Measurements from ENCODE around the gene SIAH2.
A peak's percentile ranks its signal among the peaks of the same experiment; 100 is the strongest.

The SIAH2 gene

DNA sequence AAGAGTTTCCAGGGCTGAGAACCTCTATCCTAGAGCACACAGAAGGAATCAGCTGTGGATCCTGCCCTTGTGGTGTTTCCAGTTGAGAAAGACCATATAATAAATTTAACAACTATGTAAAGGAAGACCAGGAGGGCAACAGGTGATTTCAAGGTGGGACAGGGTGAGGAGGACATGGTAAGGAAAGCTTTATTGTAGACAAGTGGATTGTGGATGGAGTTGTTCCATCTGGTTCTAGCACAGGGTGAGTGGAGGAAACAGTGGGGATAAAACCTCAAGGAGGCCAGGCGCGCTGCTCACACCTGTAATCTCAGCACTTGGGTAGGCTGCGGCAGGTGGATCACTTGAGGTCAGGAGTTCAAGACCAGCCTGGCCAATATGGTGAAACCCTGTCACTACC lies 17.1 kb downstream of the SIAH2 start:
- TF ChIP-seq, protein P1, sequence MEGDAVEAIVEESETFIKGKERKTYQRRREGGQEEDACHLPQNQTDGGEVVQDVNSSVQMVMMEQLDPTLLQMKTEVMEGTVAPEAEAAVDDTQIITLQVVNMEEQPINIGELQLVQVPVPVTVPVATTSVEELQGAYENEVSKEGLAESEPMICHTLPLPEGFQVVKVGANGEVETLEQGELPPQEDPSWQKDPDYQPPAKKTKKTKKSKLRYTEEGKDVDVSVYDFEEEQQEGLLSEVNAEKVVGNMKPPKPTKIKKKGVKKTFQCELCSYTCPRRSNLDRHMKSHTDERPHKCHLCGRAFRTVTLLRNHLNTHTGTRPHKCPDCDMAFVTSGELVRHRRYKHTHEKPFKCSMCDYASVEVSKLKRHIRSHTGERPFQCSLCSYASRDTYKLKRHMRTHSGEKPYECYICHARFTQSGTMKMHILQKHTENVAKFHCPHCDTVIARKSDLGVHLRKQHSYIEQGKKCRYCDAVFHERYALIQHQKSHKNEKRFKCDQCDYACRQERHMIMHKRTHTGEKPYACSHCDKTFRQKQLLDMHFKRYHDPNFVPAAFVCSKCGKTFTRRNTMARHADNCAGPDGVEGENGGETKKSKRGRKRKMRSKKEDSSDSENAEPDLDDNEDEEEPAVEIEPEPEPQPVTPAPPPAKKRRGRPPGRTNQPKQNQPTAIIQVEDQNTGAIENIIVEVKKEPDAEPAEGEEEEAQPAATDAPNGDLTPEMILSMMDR (conservative IDR thresholded peaks at IDR 0.05; ENCODE audit: low read length), result no peak
- no peak for DNase-seq (ENCODE audit: low read depth)
- no peak overlapping the region for H3K4me3 ChIP-seq (ENCODE audit: low read length)

DNA sequence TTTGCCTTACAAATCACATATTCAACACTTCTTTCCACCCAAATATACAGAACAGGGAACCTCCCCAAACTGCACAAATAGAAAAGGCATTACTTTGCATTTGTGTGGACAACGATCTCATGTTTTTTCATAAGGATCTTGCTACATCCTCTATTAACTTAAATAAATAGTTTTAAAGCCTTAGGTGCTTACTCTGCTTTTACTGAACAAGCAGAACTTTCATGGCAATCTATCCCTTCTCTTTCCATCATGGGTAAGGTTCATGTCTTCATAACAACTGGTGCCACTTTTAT lies 18.1 kb downstream of the SIAH2 start:
- TF ChIP-seq, protein P1 (conservative IDR thresholded peaks at IDR 0.05; ENCODE audit: low read length), result no peak
- no peak overlapping the region for H3K4me3 ChIP-seq (ENCODE audit: low read length)
- DNase-seq (ENCODE audit: low read depth), result no peak

- DNase-seq (ENCODE audit: low read depth), result no peak
- TF ChIP-seq, protein P1 (conservative IDR thresholded peaks at IDR 0.05; ENCODE audit: low read length), result no peak
- H3K4me3 ChIP-seq (ENCODE audit: low read length), result no peak overlapping the region
Observed at GRCh38 chr3:150744041-150744918, 18.7 kb downstream of the SIAH2 start.

DNA sequence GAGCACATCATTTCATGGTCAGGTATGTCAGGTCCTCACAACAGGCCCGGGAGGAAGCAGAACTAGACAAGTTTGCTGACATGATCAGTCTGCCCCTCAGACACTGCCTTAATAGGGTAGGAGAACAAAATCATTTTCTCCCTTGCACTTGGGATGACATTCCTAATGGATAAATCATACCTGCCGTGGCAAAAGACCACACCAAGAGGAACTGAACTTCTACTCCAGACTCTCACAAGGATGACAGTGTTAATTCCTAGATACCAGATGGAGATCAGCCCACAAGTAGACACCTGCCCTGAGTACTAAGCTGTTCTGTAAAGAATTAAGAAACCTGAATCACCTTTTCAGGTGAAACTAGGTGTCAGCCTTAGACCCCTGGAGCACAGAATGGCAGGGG lies 19.5 kb downstream of the SIAH2 start:
- H3K4me3 ChIP-seq (ENCODE audit: low read length), result no peak overlapping the region

DNA sequence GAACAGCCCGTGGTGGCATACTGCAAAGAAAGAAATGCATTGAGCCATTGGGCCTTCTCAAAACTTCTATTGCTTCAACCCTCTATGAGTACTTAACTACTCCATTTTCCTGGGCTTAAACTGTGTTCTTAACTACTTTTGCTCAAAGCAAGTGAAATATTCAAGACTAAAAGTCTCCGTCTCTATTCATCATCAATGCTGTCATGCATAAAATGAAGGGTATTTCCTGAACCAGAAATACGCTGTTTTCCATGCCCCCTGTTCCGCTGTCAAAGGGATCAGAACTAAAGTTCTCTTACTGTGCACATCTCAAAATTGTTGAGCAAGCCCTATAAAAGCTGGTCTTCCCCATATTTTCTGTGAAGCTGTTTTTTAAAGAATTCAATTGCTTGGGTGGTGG lies 20.3 kb downstream of the SIAH2 start:
- no peak for DNase-seq (ENCODE audit: low read depth)
- H3K4me3 ChIP-seq (ENCODE audit: low read length), result no peak overlapping the region
- TF ChIP-seq, protein P1 (conservative IDR thresholded peaks at IDR 0.05; ENCODE audit: low read length), result no peak

More for the DNA sequence above, 19.5 kb downstream of the SIAH2 start:
- TF ChIP-seq, protein P1 (conservative IDR thresholded peaks at IDR 0.05; ENCODE audit: low read length), result no peak
- peak; percentile 40 for DNase-seq (ENCODE audit: low read depth)

DNA sequence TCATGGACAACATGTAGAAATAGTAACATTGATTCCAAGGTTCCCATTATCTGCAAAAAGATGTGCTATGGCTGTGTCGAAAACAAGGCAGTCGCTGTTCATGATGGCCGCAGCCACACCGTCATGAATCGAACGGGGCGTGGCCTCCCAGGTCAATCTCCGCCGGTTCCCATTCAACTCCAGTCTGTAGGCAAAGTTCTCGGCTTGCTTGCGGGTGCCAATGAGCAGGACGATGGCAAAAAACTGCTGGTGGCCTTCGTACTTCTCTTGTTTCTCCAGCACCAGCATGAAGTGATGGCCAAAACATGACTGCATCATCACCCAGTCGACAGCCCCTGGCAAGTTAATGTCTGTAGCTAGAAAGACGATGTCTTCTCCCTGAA lies 20.8 kb downstream of the SIAH2 start:
- DNase-seq (ENCODE audit: low read depth), result no peak
- H3K4me3 ChIP-seq (ENCODE audit: low read length), result no peak overlapping the region
- TF ChIP-seq, protein P1 (conservative IDR thresholded peaks at IDR 0.05; ENCODE audit: low read length), result no peak

- TF ChIP-seq, protein P1 (conservative IDR thresholded peaks at IDR 0.05; ENCODE audit: low read length), result no peak
- no peak overlapping the region for H3K4me3 ChIP-seq (ENCODE audit: low read length)
- DNase-seq (ENCODE audit: low read depth), result no peak
Observed at GRCh38 chr3:150741497-150742140, 21.4 kb downstream of the SIAH2 start.
